Pancreas (tissue), 10 donors: ENCODE data around the gene PADI4. TPM values are rescaled to one million over a fixed set of nuclear protein-coding genes. Genes with fewer than 3 reads are reported as not detected.

Experiments
- ATAC-seq, 4 donors: fragments of 200-7000 bp; cut with Tn5 transposase; one replicate each; pipeline versions ENCODE4 v1.8.0 to v1.9.1; 2020; ENCODE audit warnings: mild to moderate bottlenecking in 4 of 4, moderate library complexity in 4 of 4
- DNase-seq, 6 donors: peaks; one replicate each; pipeline ENCODE4 v3.0.0-alpha.2; 2020
- FAIRE-seq: peaks from 2 replicates; lab custom pipeline; 2012; peaks lifted over from hg19 to GRCh38; lab: Jason Lieb, UNC
- H3K27ac ChIP-seq, 4 donors: fragments of 200-600 bp; sonication (generic); 1 replicate in 3 of 4; 2 replicates in 1 of 4; pipeline versions ENCODE4 v1.5.0 to v1.8.0; 2020
- H3K27me3 ChIP-seq, 4 donors: fragments of 200-600 bp; one replicate each; pipeline ENCODE4 v1.8.0; 2021
- H3K36me3 ChIP-seq, 3 donors: fragments of 200-600 bp; sonication (generic) in 1 of 3; one replicate each; pipeline versions ENCODE4 v1.5.0 to v1.8.0; 2020 to 2021
- H3K4me1 ChIP-seq, 3 donors: fragments of 200-600 bp; one replicate each; pipeline ENCODE4 v1.8.0; 2021
- H3K4me3 ChIP-seq, 4 donors: fragments of 200-600 bp; sonication (generic) in 2 of 4; one replicate each; pipeline versions ENCODE4 v1.5.0 to v1.8.0; 2020 to 2021
- H3K9me3 ChIP-seq, 4 donors: fragments of 200-600 bp; one replicate each; pipeline ENCODE4 v1.8.0; 2021
- CTCF ChIP-seq, 4 donors: fragments of 200-600 bp; sonication (generic) in 3 of 4; IDR thresholded peaks; one replicate each; pipeline versions ENCODE4 v1.5.0 to v1.8.0; 2021; ENCODE audit warnings: antibody characterized with exemption in 4 of 4
- WGBS, 2 donors: extraction: QIAGEN DNeasy Blood & Tissue Kit; methylation state at CpG; one replicate each; pipeline ENCODE4 v1.1.7; 2013; 5-methylcytosine and 5-hydroxymethylcytosine counted together
- intact Hi-C, 3 donors: fragments of 100-400 bp; cut with DNase I; formaldehyde crosslinking; loops; one replicate each; pipeline versions ENCODE4 v1.11.1 to v1.14.2; 2022
- polyA plus RNA-seq, 2 donors: library from polyadenylated mRNA; stranded (reverse); fragments of 200-250 nt; gene quantifications; one replicate each; pipeline ENCODE4 v1.2.3, GENCODE V29; 2013
- total RNA-seq, 6 donors: library from RNA; stranded (reverse); fragmentation: NEBNext Ultra II Directional in 4 of 6; extraction: Animal tissue kit (Norgen Biotek cat#: 25700) in 4 of 6; gene quantifications; one replicate each; pipeline versions ENCODE4 v1.2.1 to v1.2.4, GENCODE V29; 2021 to 2023
- donor health status: healthy with polysubstance abuse.
- donor health status: DM: no; HTN: no; CAD: no; lungs with moderate emphysema.
- donor health status: DM: no; HTN: no; CAD: no.
- donor health status: control.
- donor health status: control.
- donor health status: Bipolar disorder and iron deficiency.
- donor health status: DM: yes; HTN: yes; CAD: no.
- donor health status: DM: no; HTN: no; CAD: no.
- donor health status: DM: no; HTN: no; CAD: no.
- donor health status: DM: yes; HTN: yes; CAD: no.

PADI4 gene
- total and polyA plus RNA-seq, 8 donors, result 0.06 to 0.83 (median 0.43) TPM; not detected in 4

- DNase-seq (no peak), FAIRE-seq (no peak), ATAC-seq (no peak)
- H3K4me1 ChIP-seq, result peaks cover 5 to 15% (median 11%) of the 10 kb centered on the region in 3 donors
- no peak overlapping the region for H3K4me3 ChIP-seq
- H3K27ac ChIP-seq, result no peak overlapping the region
- intact Hi-C loops, result no loop called here
- H3K9me3 ChIP-seq, result no peaks in the 10 kb centered on the region
- no peak for TF ChIP-seq CTCF (IDR thresholded peaks at IDR 0.05)
- 71 to 85% methylated on average over 8 of the region's 8 CpGs for WGBS, 2 donors
- H3K27me3 ChIP-seq, result no peaks in the 10 kb centered on the region
- H3K36me3 ChIP-seq, result no peaks in the 10 kb centered on the region
Observed at GRCh38 chr1:17281775-17282181, 26.2 kb upstream of the PADI4 start.

GRCh38 chr1:17282836-17283235 lies 25.2 kb upstream of the PADI4 start:
- Histone ChIP-seq H3K4me1 (peaks cover 5 to 15% (median 10%) of the 10 kb centered on the region in 3 donors), H3K4me3 (no peak overlapping the region), H3K27me3 (no peaks in the 10 kb centered on the region), H3K27ac (no peak overlapping the region), H3K9me3 (no peaks in the 10 kb centered on the region), H3K36me3 (no peaks in the 10 kb centered on the region)
- ATAC-seq (no peak), FAIRE-seq (no peak), DNase-seq (no peak)
- WGBS, 2 donors, result 66 to 86% methylated on average over 5 of the region's 5 CpGs
- intact Hi-C loops, result no loop called here
- TF ChIP-seq CTCF (IDR thresholded peaks at IDR 0.05), result no peak

GRCh38 chr1:17286646-17287045 lies 21.4 kb upstream of the PADI4 start:
- no peaks in the 10 kb centered on the region for H3K4me1 ChIP-seq
- DNase-seq, result no peak
- H3K9me3 ChIP-seq, result no peaks in the 10 kb centered on the region
- TF ChIP-seq CTCF (IDR thresholded peaks at IDR 0.05), result no peak
- no peaks in the 10 kb centered on the region for H3K27me3 ChIP-seq
- 81 to 96% methylated on average over 5 of the region's 5 CpGs for WGBS, 2 donors
- no peaks in the 10 kb centered on the region for H3K36me3 ChIP-seq
- no peak overlapping the region for H3K4me3 ChIP-seq
- intact Hi-C loops, result no loop called here
- no peak for ATAC-seq
- FAIRE-seq, result no peak
- H3K27ac ChIP-seq, result no peak overlapping the region

GRCh38 chr1:17287130-17287776 lies 20.7 kb upstream of the PADI4 start:
- no peak for FAIRE-seq

More at GRCh38 chr1:17287130-17287776, 20.7 kb upstream of the PADI4 start:
- H3K9me3 ChIP-seq, result no peaks in the 10 kb centered on the region
- no peak for DNase-seq
- no peak for TF ChIP-seq CTCF (IDR thresholded peaks at IDR 0.05)
- 89 to 94% methylated on average over 5 of the region's 5 CpGs for WGBS, 2 donors
- no peak for ATAC-seq
- no peaks in the 10 kb centered on the region for H3K27me3 ChIP-seq
- H3K4me3 ChIP-seq, result no peak overlapping the region
- H3K4me1 ChIP-seq, result no peaks in the 10 kb centered on the region
- no peaks in the 10 kb centered on the region for H3K36me3 ChIP-seq
- H3K27ac ChIP-seq, result no peak overlapping the region
- intact Hi-C loops, result no loop called here
